IPS-18a (cell line): ENCODE measurements around the gene ENOPH1.
A peak's percentile ranks its signal among the peaks of the same experiment; 100 is the strongest.

Experiments
- H3K27ac ChIP-seq: one replicate; pipeline ENCODE4 v1.5.1; 2013; ENCODE audit warnings: low read length
- H3K27me3 ChIP-seq: one replicate; pipeline ENCODE4 v1.6.1; 2013; ENCODE audit warnings: mild to moderate bottlenecking, low read length; ENCODE audit not compliant: control insufficient read depth, insufficient read depth
- H3K36me3 ChIP-seq: one replicate; pipeline ENCODE4 v1.6.1; 2013; ENCODE audit warnings: low read depth, low read length; ENCODE audit not compliant: control insufficient read depth
- H3K4me1 ChIP-seq: one replicate; pipeline ENCODE4 v1.6.1; 2013; ENCODE audit warnings: low read depth, low read length; ENCODE audit not compliant: control insufficient read depth
- H3K4me3 ChIP-seq: one replicate; pipeline ENCODE4 v1.5.1; 2013; ENCODE audit warnings: low read length
- H3K9ac ChIP-seq: one replicate; pipeline ENCODE4 v1.6.1; 2013; ENCODE audit warnings: mild to moderate bottlenecking, low read length, moderate library complexity
- H3K9me3 ChIP-seq: one replicate; pipeline ENCODE4 v1.6.1; 2013; ENCODE audit warnings: low read depth, low read length; ENCODE audit not compliant: control insufficient read depth

Gene ENOPH1

GRCh38 chr4:82429728-82430192 is 630 bp upstream of the ENOPH1 start:
- peak overlapping the region; percentile 100 for H3K9ac ChIP-seq
- peaks cover 42% of the 10 kb centered on the region for H3K36me3 ChIP-seq
- peak overlapping the region; percentile 87 for H3K27ac ChIP-seq
- no peaks in the 10 kb centered on the region for H3K9me3 ChIP-seq
- H3K4me3 ChIP-seq, result peak overlapping the region; percentile 93
- H3K4me1 ChIP-seq, result peaks cover 12% of the 10 kb centered on the region
- H3K27me3 ChIP-seq, result no peaks in the 10 kb centered on the region

- no peaks in the 10 kb centered on the region for H3K27me3 ChIP-seq
- H3K27ac ChIP-seq, result peak overlapping the region; percentile 73
- peaks cover 12% of the 10 kb centered on the region for H3K4me1 ChIP-seq
- H3K9ac ChIP-seq, result peak overlapping the region; percentile 100
- peak overlapping the region; percentile 93 for H3K4me3 ChIP-seq
- H3K36me3 ChIP-seq, result peaks cover 28% of the 10 kb centered on the region
- H3K9me3 ChIP-seq, result no peaks in the 10 kb centered on the region
These were observed 765 bp downstream of the ENOPH1 start for GRCh38 chr4:82430964-82431745.

GRCh38 chr4:82431831-82432230 is 1.4 kb downstream of the ENOPH1 start:
- Histone ChIP-seq H3K27me3 (no peaks in the 10 kb centered on the region), H3K27ac (no peak overlapping the region), H3K4me3 (peak overlapping the region; percentile 93), H3K9ac (peak overlapping the region; percentile 100), H3K4me1 (peaks cover 7% of the 10 kb centered on the region), H3K9me3 (no peaks in the 10 kb centered on the region), H3K36me3 (peaks cover 21% of the 10 kb centered on the region)

- H3K27ac ChIP-seq, result no peak overlapping the region
- H3K4me3 ChIP-seq, result peak overlapping the region; percentile 19
- H3K36me3 ChIP-seq, result peaks cover 15% of the 10 kb centered on the region
- peaks cover 9% of the 10 kb centered on the region for H3K4me1 ChIP-seq
- no peaks in the 10 kb centered on the region for H3K9me3 ChIP-seq
- no peak overlapping the region for H3K9ac ChIP-seq
- H3K27me3 ChIP-seq, result no peaks in the 10 kb centered on the region
These were observed 2.2 kb downstream of the ENOPH1 start for GRCh38 chr4:82432596-82432995.

GRCh38 chr4:82433791-82434190 is 3.4 kb downstream of the ENOPH1 start:
- Histone ChIP-seq H3K4me3 (no peak overlapping the region), H3K27me3 (no peaks in the 10 kb centered on the region), H3K9me3 (no peaks in the 10 kb centered on the region), H3K4me1 (peaks cover 10% of the 10 kb centered on the region), H3K36me3 (peaks cover 6% of the 10 kb centered on the region), H3K27ac (no peak overlapping the region), H3K9ac (no peak overlapping the region)

GRCh38 chr4:82434949-82435348 is 4.6 kb downstream of the ENOPH1 start:
- H3K36me3 ChIP-seq, result peaks cover 6% of the 10 kb centered on the region

GRCh38 chr4:82436130-82436529 is 5.7 kb downstream of the ENOPH1 start:
- Histone ChIP-seq H3K4me3 (no peak overlapping the region), H3K9me3 (no peaks in the 10 kb centered on the region), H3K4me1 (peaks cover 10% of the 10 kb centered on the region), H3K36me3 (peaks cover 6% of the 10 kb centered on the region), H3K27ac (no peak overlapping the region), H3K9ac (no peak overlapping the region), H3K27me3 (no peaks in the 10 kb centered on the region)

More at GRCh38 chr4:82434949-82435348, 4.6 kb downstream of the ENOPH1 start:
- Histone ChIP-seq H3K9me3 (no peaks in the 10 kb centered on the region), H3K27me3 (no peaks in the 10 kb centered on the region), H3K27ac (no peak overlapping the region), H3K9ac (no peak overlapping the region), H3K4me3 (no peak overlapping the region), H3K4me1 (peaks cover 10% of the 10 kb centered on the region)

- Histone ChIP-seq H3K36me3 (peaks cover 6% of the 10 kb centered on the region), H3K9ac (no peak overlapping the region), H3K27ac (no peak overlapping the region), H3K9me3 (no peaks in the 10 kb centered on the region), H3K4me3 (no peak overlapping the region), H3K4me1 (peaks cover 6% of the 10 kb centered on the region), H3K27me3 (no peaks in the 10 kb centered on the region)
These were observed 6.4 kb downstream of the ENOPH1 start for GRCh38 chr4:82436780-82437179.

GRCh38 chr4:82437285-82438005 is 7.1 kb downstream of the ENOPH1 start:
- Histone ChIP-seq H3K27me3 (no peaks in the 10 kb centered on the region), H3K4me3 (no peak overlapping the region), H3K9ac (no peak overlapping the region), H3K36me3 (peaks cover 6% of the 10 kb centered on the region), H3K4me1 (peaks cover 6% of the 10 kb centered on the region), H3K9me3 (no peaks in the 10 kb centered on the region), H3K27ac (peak overlapping the region; percentile 19)

GRCh38 chr4:82439088-82439487 is 8.7 kb downstream of the ENOPH1 start:
- Histone ChIP-seq H3K9ac (no peak overlapping the region), H3K4me1 (peaks cover 6% of the 10 kb centered on the region), H3K9me3 (no peaks in the 10 kb centered on the region), H3K27ac (no peak overlapping the region), H3K36me3 (peaks cover 7% of the 10 kb centered on the region), H3K4me3 (no peak overlapping the region), H3K27me3 (no peaks in the 10 kb centered on the region)

- no peak overlapping the region for H3K9ac ChIP-seq
- no peaks in the 10 kb centered on the region for H3K27me3 ChIP-seq
- H3K4me1 ChIP-seq, result no peaks in the 10 kb centered on the region
- H3K36me3 ChIP-seq, result peaks cover 49% of the 10 kb centered on the region
- H3K27ac ChIP-seq, result no peak overlapping the region
- H3K4me3 ChIP-seq, result no peak overlapping the region
- no peaks in the 10 kb centered on the region for H3K9me3 ChIP-seq
These were observed 17.5 kb downstream of the ENOPH1 start for GRCh38 chr4:82447886-82448285.
